Suppressor macrophage treated with lipopolysaccharide for 1 hour (primary cell): ENCODE results near the gene KDM4C.
A peak's percentile ranks its signal among the peaks of the same experiment; 100 is the strongest.

Source experiments
- DNase-seq, 3 donors: peaks; one replicate each; pipeline ENCODE4 v3.0.0-alpha.2; 2020 to 2022

Gene KDM4C

DNA sequence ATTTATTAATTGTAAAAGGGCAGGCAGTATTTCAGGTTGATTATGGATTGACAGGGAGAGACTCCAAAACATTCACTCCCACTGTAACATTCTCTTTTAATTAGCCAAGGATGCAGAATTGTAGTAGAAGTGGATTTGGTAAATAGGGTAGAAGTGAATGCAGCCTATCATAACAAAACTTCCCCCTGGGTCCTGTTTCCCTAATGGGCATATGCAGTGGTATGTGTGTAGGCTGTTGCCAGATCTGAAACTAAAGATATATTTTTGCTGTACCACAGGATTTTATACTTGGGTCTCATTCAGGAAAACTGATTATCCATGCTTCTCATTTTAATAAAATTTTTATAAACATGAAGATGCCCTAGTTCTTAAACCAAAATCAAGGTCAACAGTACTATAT is 351.2 kb downstream of the KDM4C start:
- DNase-seq = no peak

DNA sequence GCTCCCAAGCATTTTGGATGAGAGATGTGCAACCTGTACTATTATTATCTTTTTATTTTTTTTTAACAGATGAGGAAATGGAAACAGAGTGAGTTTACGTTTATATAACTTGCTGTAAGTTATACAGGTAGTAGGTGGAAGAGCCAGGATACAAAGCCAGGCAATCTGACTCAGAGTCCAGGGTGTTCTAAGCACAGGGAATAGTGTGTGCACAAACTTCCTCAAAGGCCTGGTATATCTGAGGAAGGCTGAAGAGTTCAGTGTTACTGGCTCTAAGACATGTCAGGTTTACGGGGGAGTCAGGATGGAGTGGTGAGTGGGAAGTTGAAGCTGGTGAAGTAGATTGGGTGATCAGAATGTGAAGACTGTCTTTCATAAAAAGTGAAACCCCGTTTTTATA is 353.6 kb downstream of the KDM4C start:
- no peak for DNase-seq

DNA sequence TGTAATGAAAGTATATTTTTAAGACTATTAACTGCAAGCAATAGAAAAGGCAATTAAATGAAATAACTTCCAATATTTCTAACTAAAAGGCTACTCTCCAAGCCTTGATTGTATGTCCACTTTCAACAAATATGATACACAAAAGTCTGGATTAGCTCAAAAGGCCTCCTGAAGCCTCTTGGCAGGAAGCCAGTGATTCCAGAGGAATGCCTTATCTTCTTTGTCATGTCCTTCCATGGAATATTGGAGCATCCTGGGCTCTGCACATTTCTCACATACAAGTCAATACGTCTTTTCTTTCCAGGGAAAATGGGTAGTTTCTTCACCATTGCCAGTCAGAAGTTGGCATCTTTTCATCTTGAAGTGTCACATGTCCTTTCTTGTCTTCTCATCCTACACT is 357.8 kb downstream of the KDM4C start:
- no peak for DNase-seq

DNA sequence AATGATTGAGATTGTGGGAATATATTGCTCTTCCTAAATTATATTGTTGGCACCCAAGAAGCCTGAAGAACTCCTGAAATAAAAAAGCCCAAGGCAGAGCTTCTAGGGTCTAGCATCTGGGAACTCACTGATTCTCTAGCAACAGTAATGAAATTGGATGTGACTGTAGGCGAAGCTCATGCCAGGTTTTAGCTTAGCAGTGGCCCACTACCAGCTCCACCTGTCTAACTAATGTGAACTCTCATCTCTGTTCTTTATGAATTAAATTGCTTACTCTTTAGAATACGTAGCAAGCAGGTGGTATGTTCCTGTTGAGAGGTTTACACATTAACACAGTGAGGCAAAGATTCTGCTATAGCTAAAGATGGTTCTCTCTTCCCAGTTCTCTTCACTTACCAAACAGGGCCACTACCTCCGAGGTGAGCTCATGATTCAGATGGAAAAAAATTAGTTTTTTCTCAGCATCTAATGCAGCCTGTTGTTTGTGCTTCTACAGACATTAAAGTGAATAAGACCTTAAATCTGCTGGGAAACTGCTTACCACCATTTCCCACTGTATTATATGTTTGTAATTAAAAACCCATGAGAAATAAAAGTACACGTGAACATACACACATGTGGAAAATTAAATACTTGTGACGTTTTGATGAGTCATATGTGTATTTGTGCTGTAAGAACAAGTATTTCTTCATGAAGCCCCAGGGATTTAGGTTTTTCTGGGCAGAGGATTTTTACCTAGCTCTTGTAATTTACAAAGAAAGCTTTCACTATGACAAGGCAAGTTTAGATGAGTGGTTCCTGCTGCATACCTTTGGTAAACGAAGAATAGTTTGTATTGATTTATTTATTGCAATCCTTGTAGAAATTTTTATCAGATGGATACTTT is 360.1 kb downstream of the KDM4C start:
- no peak for DNase-seq

DNA sequence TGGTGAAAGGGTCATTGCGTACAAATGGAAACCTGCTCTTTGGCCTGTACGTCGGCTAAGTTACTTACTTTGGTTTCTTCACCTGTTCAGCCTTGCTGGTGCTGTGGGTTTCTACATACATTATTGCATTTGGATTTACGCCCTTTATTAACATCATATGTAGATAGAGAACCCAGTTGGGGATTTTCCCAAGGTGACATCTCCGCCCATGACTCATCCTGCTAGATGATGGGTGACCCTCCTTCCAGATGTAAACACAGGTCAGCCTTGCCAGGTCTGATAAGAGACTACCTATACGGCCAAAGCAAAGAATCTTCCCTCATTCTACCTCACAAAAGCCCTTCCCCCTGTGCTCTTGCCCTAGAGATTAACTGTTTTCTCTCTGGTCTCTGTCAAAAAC is 360.9 kb downstream of the KDM4C start:
- no peak for DNase-seq

DNA sequence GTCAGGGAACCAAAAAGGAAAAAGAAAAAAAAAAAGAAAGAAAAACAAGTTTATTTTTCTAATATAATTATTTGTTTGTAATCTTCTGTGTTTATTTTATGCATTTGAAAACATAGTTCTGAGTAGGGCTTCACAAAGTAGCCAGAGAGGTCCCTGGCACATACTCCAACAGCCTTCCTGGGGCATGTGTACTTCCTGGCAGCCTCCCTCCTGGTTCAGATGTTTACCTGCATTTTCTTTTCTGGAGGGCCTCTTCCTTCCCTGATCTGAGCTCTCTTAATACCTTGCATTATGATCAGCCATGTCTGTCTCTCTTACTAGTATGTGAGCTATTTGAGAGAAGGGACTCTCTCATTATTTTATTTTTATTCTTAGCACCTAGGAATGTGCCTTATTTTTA is 361.8 kb downstream of the KDM4C start:
- DNase-seq = no peak

DNA sequence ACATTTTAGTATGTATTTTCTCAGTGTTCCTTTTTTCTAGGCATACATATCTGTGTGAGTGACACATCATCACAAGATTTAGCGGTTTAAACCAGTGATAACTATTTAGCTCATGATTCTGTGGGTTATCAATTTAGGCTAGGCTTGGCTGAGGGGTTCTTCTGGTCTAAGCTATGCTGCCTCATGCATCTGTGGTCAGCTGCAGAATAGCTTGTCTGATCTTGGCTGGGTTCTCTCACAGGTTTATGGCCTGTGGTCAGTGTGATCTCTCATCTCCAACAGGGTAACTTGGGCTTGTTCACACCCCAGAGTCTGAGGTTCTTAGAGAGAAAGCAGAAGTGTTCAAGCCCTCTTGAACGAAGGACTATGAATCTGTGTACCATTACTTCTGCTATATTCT is 363.3 kb downstream of the KDM4C start:
- no peak for DNase-seq

DNA sequence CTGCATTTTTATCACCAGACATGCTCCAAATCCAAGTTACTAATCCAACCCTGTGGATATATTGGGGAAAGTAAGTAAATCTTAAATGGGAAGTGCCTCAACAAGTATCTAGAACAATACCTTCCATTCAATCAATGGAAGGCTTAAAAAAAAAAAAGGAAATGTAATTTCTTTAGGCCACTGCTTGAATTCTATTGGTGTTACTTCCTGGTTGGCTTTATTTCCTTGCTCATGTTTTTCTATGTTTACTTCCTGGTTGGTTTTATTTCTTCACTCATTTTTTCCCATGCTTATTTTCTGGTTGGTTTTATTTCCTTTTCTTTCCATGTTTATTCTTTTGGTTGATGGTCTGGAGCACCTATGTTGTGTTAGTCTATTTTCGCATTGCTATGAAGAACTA is 363.9 kb downstream of the KDM4C start:
- no peak for DNase-seq

DNA sequence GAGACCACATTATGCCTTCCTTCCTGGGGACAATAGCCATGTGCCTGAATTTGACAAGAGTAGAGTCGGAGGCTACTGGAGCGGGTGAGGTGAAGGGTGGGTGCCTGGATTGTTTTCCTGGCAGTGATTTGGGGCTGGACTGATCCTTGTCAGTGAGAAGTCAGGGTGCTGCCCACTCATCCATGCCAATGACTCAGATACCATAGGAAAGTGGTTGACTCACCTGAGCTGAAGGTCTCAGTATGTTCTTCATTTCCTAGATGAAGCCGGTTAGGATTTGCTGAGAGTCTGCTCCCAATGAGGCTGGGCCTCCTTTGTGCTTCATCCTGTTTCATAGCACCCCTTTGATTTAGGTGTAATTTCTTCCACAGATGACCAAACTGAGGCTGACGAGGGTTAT is 366.0 kb downstream of the KDM4C start:
- no peak for DNase-seq

DNA sequence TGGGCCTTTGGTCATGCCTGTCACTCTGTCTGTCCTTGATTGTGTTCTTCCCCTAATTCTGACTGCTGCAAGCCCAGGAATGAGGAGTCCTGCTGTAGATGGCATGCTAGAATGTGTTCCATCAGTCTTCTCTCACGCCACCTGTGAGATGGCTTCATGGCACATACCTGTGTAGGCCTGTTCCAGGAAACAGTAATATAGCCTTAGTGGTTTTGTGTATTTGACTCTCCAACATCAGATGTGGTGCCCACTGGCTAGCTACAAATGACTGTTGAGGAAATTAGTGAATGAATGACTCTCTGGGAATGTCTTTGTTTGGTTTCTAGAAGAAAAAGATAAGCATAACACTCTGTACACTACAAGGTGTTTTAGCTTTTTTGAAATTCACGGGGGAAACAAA is 367.5 kb downstream of the KDM4C start:
- no peak for DNase-seq

DNA sequence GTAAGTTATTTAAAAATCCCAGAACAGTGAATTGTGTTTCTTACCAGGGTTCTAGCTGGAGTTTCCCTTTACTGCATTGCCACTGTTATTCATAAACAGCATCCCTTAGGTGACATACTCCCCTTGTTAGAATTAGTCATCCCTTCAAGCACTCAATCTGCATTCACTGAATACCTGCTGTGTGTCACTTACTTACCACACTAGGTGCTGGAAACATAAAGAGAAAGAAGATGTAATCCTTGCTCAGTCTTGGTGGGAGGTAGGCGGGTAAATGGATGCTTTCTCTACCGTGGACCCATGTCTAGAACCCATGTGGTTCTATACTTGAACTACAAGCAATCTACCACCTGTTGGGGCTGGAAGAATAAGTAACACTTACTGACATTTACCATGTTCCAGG is 371.6 kb downstream of the KDM4C start:
- no peak for DNase-seq

DNA sequence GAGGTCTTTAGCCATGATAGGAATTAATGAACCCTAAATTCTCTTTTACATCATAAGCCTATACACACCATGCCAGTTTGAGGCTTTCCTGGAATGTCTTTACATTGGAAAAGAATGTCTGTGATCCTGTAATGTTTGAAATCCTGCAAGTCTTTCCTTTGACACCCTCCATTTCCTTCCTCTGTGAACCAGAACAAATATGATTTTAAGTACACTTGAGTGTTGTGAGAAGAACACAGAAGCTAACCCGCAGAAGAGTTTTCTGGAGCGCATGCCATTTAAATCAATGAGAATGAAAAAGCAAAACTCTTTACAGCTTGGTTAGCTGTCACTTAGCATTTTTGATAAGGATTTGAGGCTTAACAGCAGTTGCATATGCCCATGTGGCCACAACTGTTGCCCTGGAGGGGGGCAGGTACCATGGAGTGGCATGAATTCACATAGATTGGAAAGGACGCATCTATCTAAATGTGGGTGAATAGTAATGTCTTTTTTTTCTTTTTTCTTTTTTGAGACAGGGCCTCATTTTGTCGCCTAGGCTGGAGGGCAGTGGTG is 372.6 kb downstream of the KDM4C start:
- DNase-seq = no peak

DNA sequence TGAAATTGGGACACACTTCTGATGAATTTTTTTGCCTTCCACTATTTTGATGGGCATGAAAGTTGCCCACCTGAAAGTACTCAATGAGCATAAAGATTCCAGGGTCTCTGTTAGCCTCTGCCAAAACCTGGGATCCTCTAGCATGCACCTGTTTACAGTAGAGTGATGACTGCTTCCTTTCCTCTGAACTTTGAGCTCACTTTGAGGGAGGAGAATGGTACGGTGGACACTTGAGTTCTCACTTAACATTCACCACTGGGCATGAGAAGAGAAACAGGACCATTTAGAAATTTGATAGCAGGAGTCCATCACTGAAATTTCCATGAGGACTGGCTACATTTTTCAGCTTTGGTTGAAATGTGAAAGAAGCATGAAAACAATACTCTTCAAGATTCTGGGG is 374.8 kb downstream of the KDM4C start:
- no peak for DNase-seq

DNA sequence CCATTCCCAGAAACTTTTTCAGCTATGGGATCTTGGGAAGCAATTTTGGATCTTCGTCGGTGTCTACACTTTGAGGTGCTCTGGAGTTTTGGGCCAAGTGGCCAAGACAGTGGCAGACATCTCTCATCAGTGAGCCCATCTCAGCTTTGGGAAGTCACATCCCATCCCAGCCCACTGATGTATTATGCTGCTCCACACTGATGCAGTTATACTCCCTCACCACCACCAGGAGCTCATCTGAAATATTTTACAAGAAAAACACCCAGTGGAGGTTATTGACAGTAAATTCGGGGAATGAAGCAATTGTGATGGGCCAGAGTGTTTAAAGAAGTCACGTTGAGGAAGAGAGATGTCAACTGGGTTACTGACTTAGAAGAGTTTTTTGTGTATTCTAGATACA is 378.0 kb downstream of the KDM4C start:
- no peak for DNase-seq

DNA sequence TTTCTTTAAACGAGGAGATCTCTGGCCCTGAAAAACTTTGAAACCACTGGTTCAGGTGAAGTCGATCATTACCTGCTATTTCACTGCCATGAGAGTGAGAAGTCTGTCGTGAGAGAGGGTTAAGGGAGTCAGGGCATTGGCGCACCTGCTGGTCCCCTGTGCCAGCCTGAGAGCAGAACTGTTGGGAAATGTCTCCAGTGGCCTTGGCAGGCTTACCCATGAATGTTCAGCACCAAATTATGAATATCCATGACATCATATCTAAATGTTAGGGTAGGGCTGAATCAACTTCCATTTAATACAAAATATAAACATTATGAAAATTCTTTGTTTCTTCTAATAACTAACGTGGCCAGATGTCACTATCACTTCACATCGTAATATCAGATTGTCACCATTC is 379.3 kb downstream of the KDM4C start:
- no peak for DNase-seq

DNA sequence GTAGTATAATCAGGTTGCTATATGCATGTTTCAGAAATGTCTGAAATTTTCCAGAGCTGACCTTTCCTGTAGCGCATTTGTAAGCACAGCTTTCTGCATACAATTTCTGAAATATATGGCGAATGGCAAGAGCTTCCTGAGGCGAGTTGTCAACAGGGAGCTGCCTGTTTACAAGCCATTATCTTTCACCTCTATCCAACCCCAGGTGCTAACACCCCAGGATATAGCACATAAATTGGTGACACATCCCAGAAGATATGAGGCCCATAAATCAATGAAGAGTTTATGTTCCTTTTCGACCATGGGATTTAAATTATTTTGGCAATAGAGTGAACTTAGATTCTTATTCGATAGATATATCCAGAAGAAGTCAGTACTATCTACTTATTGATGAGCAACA is 379.8 kb downstream of the KDM4C start:
- DNase-seq = no peak

DNA sequence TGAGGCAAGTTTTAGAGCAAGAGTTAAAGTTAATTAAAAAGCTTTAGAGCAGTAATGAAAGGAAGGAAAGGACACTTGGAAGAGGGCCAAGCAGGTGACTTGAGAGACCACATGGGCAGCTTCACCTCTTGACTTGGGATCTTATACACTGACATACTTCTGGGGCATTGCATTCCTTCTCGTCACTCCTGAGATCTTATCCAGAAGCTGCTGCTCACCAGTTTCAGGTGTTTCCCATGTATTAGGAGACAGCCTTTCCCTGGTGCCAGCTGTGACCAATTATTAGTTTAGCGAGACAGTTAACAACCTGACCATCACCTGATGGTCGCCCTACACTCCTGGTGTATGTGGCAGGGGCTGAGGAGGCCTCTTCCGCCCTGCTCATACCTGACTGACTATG is 382.1 kb downstream of the KDM4C start:
- DNase-seq = no peak

DNA sequence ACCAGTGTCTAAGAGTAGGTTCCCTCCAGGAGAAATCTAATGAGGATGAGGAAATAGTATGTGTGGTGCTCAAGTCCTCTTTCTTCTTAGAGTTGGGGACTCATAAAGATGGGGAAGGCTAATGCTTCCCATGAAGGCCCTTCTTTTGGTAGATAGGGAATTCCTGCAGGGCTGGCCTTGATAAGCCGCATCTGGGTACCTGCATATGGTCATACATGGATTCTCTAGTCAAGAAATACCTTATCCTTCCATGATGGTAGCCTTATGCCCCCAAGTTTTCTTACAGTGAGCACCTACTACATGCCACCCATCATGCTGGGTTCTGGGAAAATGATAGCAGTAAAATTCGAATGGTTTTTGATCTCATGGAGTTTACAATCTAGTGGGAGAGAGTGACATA is 382.6 kb downstream of the KDM4C start:
- DNase-seq = no peak

DNA sequence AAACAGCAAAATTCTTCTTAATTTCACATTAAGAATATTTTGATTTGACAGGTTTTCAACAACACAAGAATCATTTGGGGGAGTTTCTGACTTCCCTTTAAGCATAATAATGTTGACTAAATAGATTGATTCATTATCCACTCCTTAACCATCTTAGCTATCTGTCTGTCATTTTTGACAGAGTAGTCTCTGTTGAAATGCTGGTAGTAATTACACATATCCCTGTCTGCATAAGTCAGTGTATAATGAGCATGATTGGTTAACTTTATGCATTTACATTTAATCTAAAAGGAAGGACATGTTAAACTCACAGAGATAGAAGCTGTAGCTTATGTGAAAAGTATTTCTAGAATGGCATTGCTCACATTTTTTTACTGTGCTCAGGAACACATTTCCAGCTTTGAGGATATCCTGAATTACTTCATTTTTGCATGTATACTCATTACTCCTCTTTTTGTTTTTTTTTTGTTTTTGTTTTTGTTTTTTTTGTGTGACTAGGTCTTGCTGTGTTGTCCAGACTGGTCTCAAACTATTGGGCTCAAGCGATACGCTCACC is 385.9 kb downstream of the KDM4C start:
- peak in 1 of 3 donors; percentile 7 for DNase-seq

DNA sequence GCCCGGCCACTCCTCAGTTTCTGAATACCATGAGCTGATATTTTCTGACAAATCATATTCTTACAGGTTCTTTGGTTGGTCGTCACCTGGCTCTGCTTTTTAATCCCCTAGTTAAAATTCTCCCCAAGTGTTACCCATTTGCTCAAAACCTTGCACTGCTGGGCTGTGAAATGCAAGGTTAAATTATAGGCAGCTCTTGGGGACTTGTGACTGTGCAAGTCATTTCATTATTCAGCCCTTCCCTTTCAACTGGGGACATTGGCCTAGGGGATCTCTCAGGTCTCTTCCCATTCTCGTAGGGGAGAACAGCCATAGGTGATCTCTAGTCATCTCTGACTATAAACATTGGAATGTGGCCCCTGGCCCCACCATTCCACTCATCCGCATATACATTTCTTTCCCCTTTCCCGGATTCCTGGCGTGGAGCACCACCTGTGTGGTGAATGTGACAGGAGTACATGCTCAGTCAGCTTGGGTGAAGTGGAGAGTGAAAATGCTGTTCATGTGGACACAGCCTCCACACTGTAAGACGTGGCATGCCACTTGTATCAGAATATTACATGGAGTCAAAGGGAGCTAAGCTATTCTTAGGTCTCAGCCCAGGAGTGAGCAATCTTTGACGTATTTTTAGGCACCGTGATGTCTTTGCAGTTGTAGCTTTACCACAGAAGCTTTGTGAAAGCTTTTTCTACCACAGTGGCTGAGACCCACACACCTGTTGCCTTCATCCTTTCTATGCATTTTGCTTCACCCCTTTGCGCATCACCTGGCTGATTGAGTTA is 386.7 kb downstream of the KDM4C start:
- no peak for DNase-seq

DNA sequence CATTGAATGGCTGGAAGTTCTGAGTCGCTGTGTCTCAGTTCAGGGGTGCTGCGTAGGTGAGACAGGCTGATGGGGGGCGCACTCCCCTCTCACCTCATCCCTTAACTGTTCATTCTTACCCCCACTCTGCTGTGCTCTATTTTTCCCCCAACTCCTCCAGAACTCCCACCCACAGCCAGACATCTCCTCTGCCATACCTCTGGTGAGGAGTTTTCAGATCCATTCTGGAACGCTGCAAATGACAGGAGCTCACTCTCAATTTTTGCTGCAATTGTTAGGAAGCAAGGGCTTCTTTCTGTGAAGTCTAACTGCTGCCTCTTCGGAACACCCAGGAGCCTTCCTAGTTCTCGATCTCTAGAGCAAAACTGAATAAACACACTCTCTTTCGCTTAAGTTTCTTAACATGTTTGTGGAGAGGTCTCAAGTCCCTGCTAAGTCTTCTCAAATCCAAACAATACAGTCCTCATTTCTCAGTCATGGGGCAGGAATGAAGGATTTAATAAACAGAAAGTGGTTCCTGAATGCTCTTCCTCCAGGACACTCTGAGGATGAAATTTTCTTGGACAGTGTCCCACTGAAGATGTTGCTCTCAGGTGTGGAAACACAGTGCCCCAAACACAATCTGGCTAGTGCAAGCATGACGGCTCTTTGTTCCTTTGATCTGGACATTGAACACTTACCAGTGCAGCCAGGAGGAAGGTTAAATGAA is 387.7 kb downstream of the KDM4C start:
- no peak for DNase-seq

DNA sequence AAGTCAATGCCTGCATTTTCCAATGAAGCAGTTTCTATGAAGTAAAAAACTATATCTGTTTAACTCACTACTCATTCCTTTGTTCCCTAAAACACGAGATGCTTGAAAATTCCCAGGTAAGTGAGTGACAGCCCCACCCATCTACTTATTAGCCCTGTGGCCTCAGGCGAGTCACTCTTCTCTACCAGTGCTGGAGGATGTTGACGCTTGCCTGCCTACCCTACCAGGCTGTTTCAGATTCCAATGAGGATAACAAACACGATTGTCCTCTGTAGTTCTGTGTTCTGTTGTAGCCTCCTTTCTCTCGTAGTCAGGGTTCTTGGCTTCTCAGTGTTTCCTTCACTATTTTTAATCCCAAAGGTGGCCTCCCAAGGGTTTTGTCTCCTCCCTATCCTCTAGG is 388.8 kb downstream of the KDM4C start:
- DNase-seq = no peak
